CD8-positive, alpha-beta memory T cell (primary cell): ENCODE data around the gene TMEM184B. TPM values are rescaled to one million over a fixed set of nuclear protein-coding genes. Genes with fewer than 3 reads are reported as not detected.

ENCODE experiments used
- CTCF ChIA-PET: fragments of 350-600 bp; sonication (Branson Sonifier 250); formaldehyde crosslinking; loops from one replicate; lab custom pipeline; 2021; ENCODE audit warnings: antibody characterized with exemption; lab: Charles Lee
- POLR2A ChIA-PET: fragments of 350-600 bp; sonication (Branson Sonifier 250); formaldehyde crosslinking; loops from one replicate; lab custom pipeline; 2021; ENCODE audit warnings: antibody characterized with exemption; lab: Charles Lee
- DNase-seq, 5 donors: peaks; one replicate each; pipeline versions ENCODE4 v3.0.0 to v3.0.0-alpha.2; 2020 to 2022; ENCODE audit warnings: mixed read lengths in 1 of 5
- H3K27ac ChIP-seq: one replicate; pipeline ENCODE4 v1.7.0; 2013; ENCODE audit warnings: low read depth, mild to moderate bottlenecking, low read length, moderate library complexity
- H3K27me3 ChIP-seq: 2 replicates; pipeline ENCODE4 v1.7.0; 2013; ENCODE audit warnings: low read length, mild to moderate bottlenecking; ENCODE audit not compliant: insufficient read depth, poor library complexity, severe bottlenecking
- H3K36me3 ChIP-seq: 2 replicates; pipeline ENCODE4 v1.7.0; 2013; ENCODE audit warnings: mild to moderate bottlenecking, low read length, moderate library complexity; ENCODE audit not compliant: insufficient read depth
- H3K4me1 ChIP-seq: 2 replicates; pipeline ENCODE4 v1.7.0; 2013; ENCODE audit warnings: mild to moderate bottlenecking, low read length, moderate library complexity; ENCODE audit not compliant: insufficient read depth
- H3K4me3 ChIP-seq: 2 replicates; pipeline ENCODE4 v1.7.0; 2013; ENCODE audit warnings: mild to moderate bottlenecking, low read length
- H3K9me3 ChIP-seq: 2 replicates; pipeline ENCODE4 v1.7.0; 2013; ENCODE audit warnings: mild to moderate bottlenecking, low read length
- H3K27ac Mint-ChIP-seq, 8 donors: one replicate each; pipeline ENCODE4 v1.8.0; 2020 to 2021; ENCODE audit warnings: mixed read lengths in 8 of 8, mild to moderate bottlenecking in 6 of 8, inconsistent platforms in 3 of 8, moderate library complexity in 3 of 8
- H3K27me3 Mint-ChIP-seq, 2 donors: one replicate each; pipeline ENCODE4 v1.8.0; 2020 to 2021; ENCODE audit warnings: mixed read lengths in 2 of 2, mild to moderate bottlenecking in 1 of 2, moderate library complexity in 1 of 2
- H3K36me3 Mint-ChIP-seq, 3 donors: one replicate each; pipeline ENCODE4 v1.8.0; 2020 to 2021; ENCODE audit warnings: mixed read lengths in 3 of 3, inconsistent platforms in 1 of 3, mild to moderate bottlenecking in 1 of 3
- H3K4me1 Mint-ChIP-seq, 3 donors: one replicate each; pipeline ENCODE4 v1.8.0; 2020 to 2021; ENCODE audit warnings: mixed read lengths in 3 of 3, inconsistent platforms in 1 of 3, mild to moderate bottlenecking in 1 of 3
- H3K4me3 Mint-ChIP-seq, 7 donors: one replicate each; pipeline ENCODE4 v1.8.0; 2020 to 2021; ENCODE audit warnings: mixed read lengths in 7 of 7, mild to moderate bottlenecking in 6 of 7, moderate library complexity in 4 of 7, inconsistent platforms in 2 of 7
- H3K9me3 Mint-ChIP-seq, 5 donors: one replicate each; pipeline ENCODE4 v1.8.0; 2020 to 2022; ENCODE audit warnings: mixed read lengths in 5 of 5, mild to moderate bottlenecking in 3 of 5, moderate library complexity in 2 of 5, inconsistent platforms in 1 of 5
- polyA plus RNA-seq: library from polyadenylated mRNA; unstranded; fragments of 300-500 nt; fragmentation: Illumina TruSeq; gene quantifications from one replicate; pipeline ENCODE4 v1.2.3, GENCODE V29; 2021
- total RNA-seq, 2 experiments: library from RNA; stranded (reverse); gene quantifications; one replicate each; pipeline ENCODE4 v1.2.3, GENCODE V29; 2021

The TMEM184B gene
- total and polyA plus RNA-seq, 3 experiments from 2014 or later, result 23.4 to 31.7 (median 29.0) TPM

GRCh38 chr22:38249301-38249700 lies 23.5 kb downstream of the TMEM184B start:
- H3K36me3 ChIP-seq, result no peaks in the 10 kb centered on the region
- H3K27ac Mint-ChIP-seq, result peak overlapping the region in 1 of 8 donors; percentile 60
- no peaks in the 10 kb centered on the region for H3K27me3 Mint-ChIP-seq
- POLR2A ChIA-PET, result no interaction called here
- CTCF ChIA-PET, result interaction anchor here (1.3 kb wide), 1 partner anchor 12 kb away, joined by 3 read pairs; no protein-coding TSS in a partner anchor
- no peaks in the 10 kb centered on the region for H3K27me3 ChIP-seq
- no peak for DNase-seq
- peaks cover 5 to 42% (median 11%) of the 10 kb centered on the region in 3 donors for H3K36me3 Mint-ChIP-seq
- H3K27ac ChIP-seq, result no peak overlapping the region
- H3K4me1 ChIP-seq, result no peaks in the 10 kb centered on the region
- H3K9me3 Mint-ChIP-seq, result no peaks in the 10 kb centered on the region
- no peaks in the 10 kb centered on the region for H3K9me3 ChIP-seq
- no peak overlapping the region for H3K4me3 ChIP-seq
- peaks cover 0 to 10% (median 4%) of the 10 kb centered on the region in 3 donors for H3K4me1 Mint-ChIP-seq
- H3K4me3 Mint-ChIP-seq, result no peak overlapping the region

- no peak for DNase-seq
- Histone ChIP-seq H3K27me3 (no peaks in the 10 kb centered on the region), H3K36me3 (no peaks in the 10 kb centered on the region), H3K27ac (no peak overlapping the region), H3K4me3 (no peak overlapping the region), H3K4me1 (no peaks in the 10 kb centered on the region), H3K9me3 (no peaks in the 10 kb centered on the region)
- CTCF ChIA-PET, result no interaction called here
- no peaks in the 10 kb centered on the region for H3K27me3 Mint-ChIP-seq
- POLR2A ChIA-PET, result no interaction called here
- H3K36me3 Mint-ChIP-seq, result peaks cover 5 to 52% (median 12%) of the 10 kb centered on the region in 3 donors
- H3K27ac Mint-ChIP-seq, result no peak overlapping the region
- H3K9me3 Mint-ChIP-seq, result no peaks in the 10 kb centered on the region
- H3K4me1 Mint-ChIP-seq, result peaks cover 0 to 8% (median 4%) of the 10 kb centered on the region in 3 donors
- H3K4me3 Mint-ChIP-seq, result no peak overlapping the region
Measured at GRCh38 chr22:38248280-38248679, 24.5 kb downstream of the TMEM184B start.

GRCh38 chr22:38247713-38248112 lies 25.1 kb downstream of the TMEM184B start:
- no peaks in the 10 kb centered on the region for H3K27me3 Mint-ChIP-seq
- Histone ChIP-seq H3K36me3 (no peaks in the 10 kb centered on the region), H3K4me1 (no peaks in the 10 kb centered on the region), H3K27me3 (no peaks in the 10 kb centered on the region), H3K4me3 (no peak overlapping the region), H3K27ac (no peak overlapping the region), H3K9me3 (no peaks in the 10 kb centered on the region)
- H3K36me3 Mint-ChIP-seq, result peaks cover 5 to 54% (median 12%) of the 10 kb centered on the region in 3 donors
- peaks cover 0 to 8% (median 4%) of the 10 kb centered on the region in 3 donors for H3K4me1 Mint-ChIP-seq
- DNase-seq, result no peak
- H3K9me3 Mint-ChIP-seq, result no peaks in the 10 kb centered on the region
- POLR2A ChIA-PET, result no interaction called here
- CTCF ChIA-PET, result no interaction called here
- H3K27ac Mint-ChIP-seq, result no peak overlapping the region
- H3K4me3 Mint-ChIP-seq, result no peak overlapping the region

GRCh38 chr22:38246692-38247091 lies 26.1 kb downstream of the TMEM184B start:
- H3K27me3 ChIP-seq, result no peaks in the 10 kb centered on the region
- H3K4me1 ChIP-seq, result no peaks in the 10 kb centered on the region
- ChIA-PET POLR2A (no interaction called here), CTCF (no interaction called here)
- Mint-ChIP-seq H3K27me3 (no peaks in the 10 kb centered on the region), H3K27ac (no peak overlapping the region), H3K9me3 (no peaks in the 10 kb centered on the region), H3K4me1 (peaks cover 0 to 8% (median 4%) of the 10 kb centered on the region in 3 donors), H3K36me3 (peaks cover 5 to 58% (median 14%) of the 10 kb centered on the region in 3 donors), H3K4me3 (no peak overlapping the region)
- DNase-seq, result no peak
- H3K9me3 ChIP-seq, result no peaks in the 10 kb centered on the region
- no peak overlapping the region for H3K27ac ChIP-seq
- no peaks in the 10 kb centered on the region for H3K36me3 ChIP-seq
- no peak overlapping the region for H3K4me3 ChIP-seq

- DNase-seq, result no peak
- H3K4me3 Mint-ChIP-seq, result no peak overlapping the region
- H3K4me1 Mint-ChIP-seq, result peaks cover 0 to 8% (median 4%) of the 10 kb centered on the region in 3 donors
- Histone ChIP-seq H3K4me3 (no peak overlapping the region), H3K4me1 (no peaks in the 10 kb centered on the region), H3K9me3 (no peaks in the 10 kb centered on the region), H3K27ac (no peak overlapping the region), H3K36me3 (no peaks in the 10 kb centered on the region), H3K27me3 (no peaks in the 10 kb centered on the region)
- no peaks in the 10 kb centered on the region for H3K9me3 Mint-ChIP-seq
- H3K27me3 Mint-ChIP-seq, result no peaks in the 10 kb centered on the region
- ChIA-PET CTCF (no interaction called here), POLR2A (no interaction called here)
- H3K27ac Mint-ChIP-seq, result no peak overlapping the region
- peaks cover 5 to 59% (median 14%) of the 10 kb centered on the region in 3 donors for H3K36me3 Mint-ChIP-seq
Measured at GRCh38 chr22:38246046-38246658, 26.7 kb downstream of the TMEM184B start.

- H3K9me3 ChIP-seq, result no peaks in the 10 kb centered on the region
- H3K4me3 ChIP-seq, result no peak overlapping the region
- Mint-ChIP-seq H3K9me3 (no peaks in the 10 kb centered on the region), H3K27ac (peak overlapping the region in 2 of 8 donors; percentile 74 to 75), H3K4me1 (peaks cover 0 to 6% (median 4%) of the 10 kb centered on the region in 3 donors), H3K36me3 (peaks cover 11 to 65% (median 18%) of the 10 kb centered on the region in 3 donors), H3K4me3 (no peak overlapping the region), H3K27me3 (no peaks in the 10 kb centered on the region)
- ChIA-PET CTCF (no interaction called here), POLR2A (no interaction called here)
- no peak overlapping the region for H3K27ac ChIP-seq
- H3K27me3 ChIP-seq, result no peaks in the 10 kb centered on the region
- H3K36me3 ChIP-seq, result no peaks in the 10 kb centered on the region
- no peaks in the 10 kb centered on the region for H3K4me1 ChIP-seq
- DNase-seq, result no peak
Measured at GRCh38 chr22:38244106-38244505, 28.7 kb downstream of the TMEM184B start.

- no peaks in the 10 kb centered on the region for H3K9me3 ChIP-seq
- H3K27me3 Mint-ChIP-seq, result no peaks in the 10 kb centered on the region
- H3K27ac ChIP-seq, result no peak overlapping the region
- H3K4me1 ChIP-seq, result no peaks in the 10 kb centered on the region
- no peak for DNase-seq
- peak overlapping the region in 2 of 8 donors; percentile 17 to 74 for H3K27ac Mint-ChIP-seq
- H3K27me3 ChIP-seq, result no peaks in the 10 kb centered on the region
- H3K4me3 ChIP-seq, result no peak overlapping the region
- no peak overlapping the region for H3K4me3 Mint-ChIP-seq
- ChIA-PET POLR2A (interaction anchor here (0.6 kb wide), 1 partner anchor 15 kb away, joined by 4 read pairs; no protein-coding TSS in a partner anchor), CTCF (no interaction called here)
- peaks cover 8 to 66% (median 14%) of the 10 kb centered on the region in 3 donors for H3K36me3 Mint-ChIP-seq
- H3K4me1 Mint-ChIP-seq, result peaks cover 0 to 3% (median 2%) of the 10 kb centered on the region in 3 donors
- H3K36me3 ChIP-seq, result no peaks in the 10 kb centered on the region
- H3K9me3 Mint-ChIP-seq, result no peaks in the 10 kb centered on the region
Measured at GRCh38 chr22:38243007-38243765, 29.6 kb downstream of the TMEM184B start.

GRCh38 chr22:38240734-38241252 lies 32.0 kb downstream of the TMEM184B start:
- no peaks in the 10 kb centered on the region for H3K27me3 ChIP-seq
- no peaks in the 10 kb centered on the region for H3K9me3 Mint-ChIP-seq
- DNase-seq, result no peak
- H3K27ac ChIP-seq, result no peak overlapping the region
- H3K4me1 ChIP-seq, result no peaks in the 10 kb centered on the region
- no peaks in the 10 kb centered on the region for H3K9me3 ChIP-seq
- no peak overlapping the region for H3K4me3 Mint-ChIP-seq
- peaks cover 0 to 1% (median 0%) of the 10 kb centered on the region in 3 donors for H3K4me1 Mint-ChIP-seq
- peaks cover 6 to 52% (median 10%) of the 10 kb centered on the region in 3 donors for H3K36me3 Mint-ChIP-seq
- H3K27ac Mint-ChIP-seq, result peak overlapping the region in 2 of 8 donors; percentile 7 to 58
- no peaks in the 10 kb centered on the region for H3K27me3 Mint-ChIP-seq
- POLR2A ChIA-PET, result no interaction called here
- H3K36me3 ChIP-seq, result no peaks in the 10 kb centered on the region
- H3K4me3 ChIP-seq, result no peak overlapping the region
- CTCF ChIA-PET, result no interaction called here
